SJCRH30 (cell line): ENCODE results near the gene NOP56. TPM values are rescaled to one million over a fixed set of nuclear protein-coding genes. Genes with fewer than 3 reads are reported as not detected.
A peak's percentile ranks its signal among the peaks of the same experiment; 100 is the strongest.

Experiments
- DNase-seq, 2 experiments: peaks; one replicate each; pipeline ENCODE4 v3.0.0-alpha.2; 2015 to 2020
- H3K27ac ChIP-seq: fragments of 250-450 bp; sonication (Bioruptor Pico); 2 replicates; pipeline ENCODE4 v1.5.1; 2020; ENCODE audit warnings: mild to moderate bottlenecking, moderate library complexity
- H3K27me3 ChIP-seq: fragments of 250-450 bp; sonication (Bioruptor Pico); 2 replicates; pipeline ENCODE4 v1.5.1; 2020; ENCODE audit warnings: mild to moderate bottlenecking, moderate library complexity
- H3K36me3 ChIP-seq: fragments of 250-450 bp; sonication (Bioruptor Pico); 2 replicates; pipeline ENCODE4 v1.5.1; 2020; ENCODE audit warnings: mild to moderate bottlenecking, moderate library complexity
- H3K4me1 ChIP-seq: fragments of 250-450 bp; sonication (Bioruptor Pico); 2 replicates; pipeline ENCODE4 v1.5.1; 2020; ENCODE audit warnings: mild to moderate bottlenecking, moderate library complexity
- H3K4me3 ChIP-seq: fragments of 250-450 bp; sonication (Bioruptor Pico); 2 replicates; pipeline ENCODE4 v1.5.1; 2020; ENCODE audit warnings: mild to moderate bottlenecking, moderate library complexity
- H3K9me3 ChIP-seq: fragments of 250-450 bp; sonication (Bioruptor Pico); replicated peaks from 2 replicates; pipeline ENCODE4 v1.5.1; 2020; ENCODE audit warnings: mild to moderate bottlenecking, moderate library complexity
- total RNA-seq: library from RNA; depleted of rRNA; stranded (reverse); fragments of >200 nt; shearing (Covaris generic); gene quantifications from 2 replicates; pipeline ENCODE4 v1.2.3, GENCODE V29; 2014

NOP56 gene
- total RNA-seq, 1 experiment from 2014 or later, result 334 TPM

GRCh38 chr20:2624190-2624589 lies 28.2 kb upstream of the NOP56 start:
- Histone ChIP-seq H3K9me3 (peaks cover 11% of the 10 kb centered on the region), H3K36me3 (no peaks in the 10 kb centered on the region), H3K4me3 (no peak overlapping the region), H3K27ac (no peak overlapping the region), H3K27me3 (no peaks in the 10 kb centered on the region), H3K4me1 (peaks cover 4% of the 10 kb centered on the region; the same call in 1 of the 2 replicates)
- no peak for DNase-seq

GRCh38 chr20:2625062-2625461 lies 27.4 kb upstream of the NOP56 start:
- Histone ChIP-seq H3K4me3 (no peak overlapping the region), H3K27ac (no peak overlapping the region), H3K27me3 (no peaks in the 10 kb centered on the region), H3K4me1 (peaks cover 4% of the 10 kb centered on the region; the same call in 1 of the 2 replicates), H3K9me3 (peaks cover 7% of the 10 kb centered on the region), H3K36me3 (no peaks in the 10 kb centered on the region)
- DNase-seq, result no peak

GRCh38 chr20:2626853-2627541 lies 25.4 kb upstream of the NOP56 start:
- H3K27ac ChIP-seq, result no peak overlapping the region; the same call in 1 of the 2 replicates

GRCh38 chr20:2631228-2631627 lies 21.2 kb upstream of the NOP56 start:
- Histone ChIP-seq H3K9me3 (peaks cover 5% of the 10 kb centered on the region), H3K27me3 (no peaks in the 10 kb centered on the region), H3K4me3 (no peak overlapping the region), H3K27ac (no peak overlapping the region), H3K4me1 (peaks cover 4% of the 10 kb centered on the region; the same call in 1 of the 2 replicates), H3K36me3 (no peaks in the 10 kb centered on the region)
- no peak for DNase-seq

More at GRCh38 chr20:2626853-2627541, 25.4 kb upstream of the NOP56 start:
- H3K4me3 ChIP-seq, result no peak overlapping the region
- H3K4me1 ChIP-seq, result peaks cover 4% of the 10 kb centered on the region; the same call in 1 of the 2 replicates
- H3K9me3 ChIP-seq, result peaks cover 7% of the 10 kb centered on the region
- no peaks in the 10 kb centered on the region for H3K36me3 ChIP-seq
- no peaks in the 10 kb centered on the region for H3K27me3 ChIP-seq
- DNase-seq, result peak; percentile 73 to 79

GRCh38 chr20:2633381-2633780 lies 19.1 kb upstream of the NOP56 start:
- Histone ChIP-seq H3K4me3 (no peak overlapping the region), H3K36me3 (no peaks in the 10 kb centered on the region), H3K9me3 (no peaks in the 10 kb centered on the region), H3K4me1 (no peaks in the 10 kb centered on the region), H3K27me3 (no peaks in the 10 kb centered on the region), H3K27ac (no peak overlapping the region)
- DNase-seq, result no peak

- Histone ChIP-seq H3K27me3 (no peaks in the 10 kb centered on the region; the same call in 1 of the 2 replicates), H3K4me3 (no peak overlapping the region), H3K9me3 (no peaks in the 10 kb centered on the region), H3K27ac (no peak overlapping the region), H3K4me1 (no peaks in the 10 kb centered on the region), H3K36me3 (no peaks in the 10 kb centered on the region)
- DNase-seq, result no peak
These were observed 15.2 kb upstream of the NOP56 start for GRCh38 chr20:2637246-2637645.

- DNase-seq, result no peak
- no peak overlapping the region for H3K27ac ChIP-seq
- H3K9me3 ChIP-seq, result no peaks in the 10 kb centered on the region
- no peak overlapping the region for H3K4me3 ChIP-seq
- H3K4me1 ChIP-seq, result no peaks in the 10 kb centered on the region
- no peaks in the 10 kb centered on the region for H3K36me3 ChIP-seq
- no peaks in the 10 kb centered on the region; the same call in 1 of the 2 replicates for H3K27me3 ChIP-seq
These were observed 12.2 kb upstream of the NOP56 start for GRCh38 chr20:2640260-2640659.

GRCh38 chr20:2640899-2641298 lies 11.5 kb upstream of the NOP56 start:
- no peak for DNase-seq
- no peak overlapping the region for H3K4me3 ChIP-seq
- no peaks in the 10 kb centered on the region; the same call in 1 of the 2 replicates for H3K27me3 ChIP-seq
- H3K27ac ChIP-seq, result no peak overlapping the region
- no peaks in the 10 kb centered on the region for H3K9me3 ChIP-seq
- H3K36me3 ChIP-seq, result no peaks in the 10 kb centered on the region
- H3K4me1 ChIP-seq, result no peaks in the 10 kb centered on the region

GRCh38 chr20:2643708-2644107 lies 8.7 kb upstream of the NOP56 start:
- H3K4me1 ChIP-seq, result no peaks in the 10 kb centered on the region
- no peaks in the 10 kb centered on the region; the same call in 1 of the 2 replicates for H3K27me3 ChIP-seq
- no peak overlapping the region for H3K4me3 ChIP-seq
- no peaks in the 10 kb centered on the region for H3K36me3 ChIP-seq
- H3K27ac ChIP-seq, result no peak overlapping the region
- no peak for DNase-seq
- no peaks in the 10 kb centered on the region for H3K9me3 ChIP-seq

GRCh38 chr20:2652724-2653555 lies 508 bp downstream of the NOP56 start:
- Histone ChIP-seq H3K36me3 (peaks cover 49% of the 10 kb centered on the region), H3K9me3 (no peaks in the 10 kb centered on the region), H3K4me3 (peak overlapping the region; percentile 99), H3K27ac (peak overlapping the region; percentile 83), H3K27me3 (no peaks in the 10 kb centered on the region), H3K4me1 (peaks cover 10% of the 10 kb centered on the region)
- peak in 1 of 2 experiments; percentile 51 for DNase-seq

GRCh38 chr20:2653556-2654383 lies 1.3 kb downstream of the NOP56 start:
- DNase-seq, result no peak
- Histone ChIP-seq H3K4me3 (peak overlapping the region; percentile 99), H3K9me3 (no peaks in the 10 kb centered on the region), H3K4me1 (peaks cover 10% of the 10 kb centered on the region), H3K36me3 (peaks cover 58% of the 10 kb centered on the region), H3K27me3 (no peaks in the 10 kb centered on the region), H3K27ac (no peak overlapping the region)

- peaks cover 10% of the 10 kb centered on the region for H3K4me1 ChIP-seq
- peak overlapping the region; percentile 99 for H3K4me3 ChIP-seq
- H3K27me3 ChIP-seq, result no peaks in the 10 kb centered on the region
- no peaks in the 10 kb centered on the region for H3K9me3 ChIP-seq
- DNase-seq, result no peak
- H3K36me3 ChIP-seq, result peaks cover 58% of the 10 kb centered on the region
- no peak overlapping the region for H3K27ac ChIP-seq
These were observed 2.0 kb downstream of the NOP56 start for GRCh38 chr20:2654384-2654822.

- no peak for DNase-seq
- peak overlapping the region; percentile 99; the same call in 1 of the 2 replicates for H3K4me3 ChIP-seq
- H3K27ac ChIP-seq, result no peak overlapping the region
- H3K9me3 ChIP-seq, result no peaks in the 10 kb centered on the region
- H3K36me3 ChIP-seq, result peaks cover 58% of the 10 kb centered on the region
- H3K27me3 ChIP-seq, result no peaks in the 10 kb centered on the region
- peaks cover 10% of the 10 kb centered on the region for H3K4me1 ChIP-seq
These were observed 2.4 kb downstream of the NOP56 start for GRCh38 chr20:2654831-2655230.

GRCh38 chr20:2655331-2656116 lies 3.1 kb downstream of the NOP56 start:
- DNase-seq, result no peak
- H3K4me1 ChIP-seq, result peaks cover 10% of the 10 kb centered on the region
- H3K27me3 ChIP-seq, result no peaks in the 10 kb centered on the region
- no peak overlapping the region for H3K4me3 ChIP-seq
- no peaks in the 10 kb centered on the region for H3K9me3 ChIP-seq
- H3K36me3 ChIP-seq, result peaks cover 59% of the 10 kb centered on the region
- H3K27ac ChIP-seq, result no peak overlapping the region
